ENCODE data around the gene NEK9. TPM values are rescaled to one million over a fixed set of nuclear protein-coding genes. Genes with fewer than 3 reads are reported as not detected.
A peak's percentile ranks its signal among the peaks of the same experiment; 100 is the strongest.

NEK9 gene
- total RNA-seq, 1 experiment from 2014 or later, result 56.5 TPM

DNA sequence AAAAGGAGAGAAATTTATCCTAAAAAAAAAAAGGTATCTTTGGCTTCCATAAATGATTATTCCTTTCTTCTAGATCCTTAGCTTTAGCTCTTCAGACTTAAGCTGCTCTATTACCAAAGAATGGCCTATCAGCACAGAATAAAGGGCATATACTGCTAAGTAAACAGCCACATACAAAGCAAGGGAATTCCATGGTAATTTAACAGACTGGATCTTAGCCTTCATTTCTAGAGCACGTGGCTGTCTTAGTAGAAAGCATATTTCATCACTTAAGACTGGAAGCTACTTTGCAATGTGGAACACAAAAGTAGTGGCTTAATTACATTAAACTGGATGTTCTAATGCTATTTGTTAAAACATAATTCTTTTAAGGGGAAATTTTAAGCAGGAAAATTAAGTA lies 26.4 kb upstream of the NEK9 start:
- no peaks in the 10 kb centered on the region for H3K27me3 Mint-ChIP-seq (ENCODE audit: low read depth)
- H3K9me3 ChIP-seq (ENCODE audit: control insufficient read depth, low read depth, low read length), result no peaks in the 10 kb centered on the region
- DNase-seq, result no peak
- peaks cover 13 to 17% of the 10 kb centered on the region in 2 experiments for H3K4me1 Mint-ChIP-seq
- no peak overlapping the region for H3K18ac ChIP-seq (ENCODE audit: insufficient read length, low read depth, low read length)
- no peak overlapping the region for H2BK5ac ChIP-seq (ENCODE audit: insufficient read length, low read length)
- no peak overlapping the region for H3K4ac ChIP-seq (ENCODE audit: low read depth, low read length)
- H3K4me1 ChIP-seq (ENCODE audit: insufficient read depth, low read length), result no peaks in the 10 kb centered on the region; the same call in 1 of the 2 replicates
- no peaks in the 10 kb centered on the region for H4K20me1 ChIP-seq (ENCODE audit: control insufficient read depth, insufficient read depth, insufficient read length)
- no peak overlapping the region for H2BK15ac ChIP-seq (ENCODE audit: low read depth, low read length)
- no peak overlapping the region for H2BK120ac ChIP-seq (ENCODE audit: low read depth, low read length, poor library complexity, severe bottlenecking)
- no peak overlapping the region for H3K4me3 Mint-ChIP-seq
- no peak overlapping the region for H3K23ac ChIP-seq (ENCODE audit: insufficient read length, low read depth, low read length)
- H2BK20ac ChIP-seq (ENCODE audit: low read depth, low read length, poor library complexity, severe bottlenecking), result no peak overlapping the region
- no peaks in the 10 kb centered on the region for H3K23me2 ChIP-seq (ENCODE audit: insufficient read length, low read depth, low read length, poor library complexity, severe bottlenecking)
- H3K27ac ChIP-seq (ENCODE audit: insufficient read length, low read depth, low read length), result no peak overlapping the region
- H3K27ac Mint-ChIP-seq, result peak overlapping the region in 2 of 3 experiments; percentile 11 to 38; a peak in 1 of 7 replicates
- H3K4me2 ChIP-seq (ENCODE audit: insufficient read depth, insufficient read length, low read length), result no peak overlapping the region
- no peaks in the 10 kb centered on the region; the same call in 1 of the 2 replicates for H3K79me2 ChIP-seq (ENCODE audit: insufficient read depth, low read length)
- H3K9me3 Mint-ChIP-seq, result no peaks in the 10 kb centered on the region
- H2AK5ac ChIP-seq (ENCODE audit: insufficient read length, low read length), result no peak overlapping the region
- H2AFZ ChIP-seq (ENCODE audit: low read length), result no peak overlapping the region
- H4K5ac ChIP-seq (ENCODE audit: insufficient read length, low read depth, low read length), result no peak overlapping the region
- no peak overlapping the region for H4K8ac ChIP-seq (replicated peaks; ENCODE audit: insufficient read length, low read depth, low read length)
- H3K36me3 Mint-ChIP-seq (ENCODE audit: insufficient read depth in 1 of 3, low read depth in 3 of 3), result peaks cover 7 to 15% (median 11%) of the 10 kb centered on the region in 3 experiments; a peak in 6 of 7 replicates
- no peak overlapping the region for H3T11ph ChIP-seq (ENCODE audit: low read length)
- TF ChIP-seq, protein P1, sequence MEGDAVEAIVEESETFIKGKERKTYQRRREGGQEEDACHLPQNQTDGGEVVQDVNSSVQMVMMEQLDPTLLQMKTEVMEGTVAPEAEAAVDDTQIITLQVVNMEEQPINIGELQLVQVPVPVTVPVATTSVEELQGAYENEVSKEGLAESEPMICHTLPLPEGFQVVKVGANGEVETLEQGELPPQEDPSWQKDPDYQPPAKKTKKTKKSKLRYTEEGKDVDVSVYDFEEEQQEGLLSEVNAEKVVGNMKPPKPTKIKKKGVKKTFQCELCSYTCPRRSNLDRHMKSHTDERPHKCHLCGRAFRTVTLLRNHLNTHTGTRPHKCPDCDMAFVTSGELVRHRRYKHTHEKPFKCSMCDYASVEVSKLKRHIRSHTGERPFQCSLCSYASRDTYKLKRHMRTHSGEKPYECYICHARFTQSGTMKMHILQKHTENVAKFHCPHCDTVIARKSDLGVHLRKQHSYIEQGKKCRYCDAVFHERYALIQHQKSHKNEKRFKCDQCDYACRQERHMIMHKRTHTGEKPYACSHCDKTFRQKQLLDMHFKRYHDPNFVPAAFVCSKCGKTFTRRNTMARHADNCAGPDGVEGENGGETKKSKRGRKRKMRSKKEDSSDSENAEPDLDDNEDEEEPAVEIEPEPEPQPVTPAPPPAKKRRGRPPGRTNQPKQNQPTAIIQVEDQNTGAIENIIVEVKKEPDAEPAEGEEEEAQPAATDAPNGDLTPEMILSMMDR (conservative IDR thresholded peaks at IDR 0.05), result no peak
- no peak overlapping the region for H4K91ac ChIP-seq (ENCODE audit: insufficient read length, low read depth, low read length)
- no peak overlapping the region for H3K14ac ChIP-seq (ENCODE audit: insufficient read depth, low read length)
- no peak overlapping the region for H2BK12ac ChIP-seq (ENCODE audit: insufficient read length, low read depth, low read length)
- H3K79me1 ChIP-seq (ENCODE audit: insufficient read depth, low read depth, low read length, poor library complexity, severe bottlenecking), result no peaks in the 10 kb centered on the region
- WGBS (ENCODE audit: extremely low coverage, insufficient read length, low lambda C conversion rate), result no CpG with 5 or more reads among the region's 1 CpG
- no peak overlapping the region for H3K9ac ChIP-seq (ENCODE audit: extremely low read depth, insufficient read length, low read length)
- no peak overlapping the region for H3K56ac ChIP-seq (ENCODE audit: insufficient read length, low read depth, low read length)
- H3K27me3 ChIP-seq (ENCODE audit: insufficient read depth, low read length), result no peaks in the 10 kb centered on the region
